OCI-M2 (cell line): Measurements from ENCODE around the gene VPS13D.
"Not testable (repeated sequence)": the region's sequence is repeated elsewhere in the genome, so short reads cannot be mapped to it uniquely, and the experiment has no call there.

Experiments
- DNase-seq: peaks from one replicate; lab custom pipeline; 2025; ENCODE audit not compliant: unreplicated experiment; lab: John Stamatoyannopoulos, UW

Gene VPS13D

DNA sequence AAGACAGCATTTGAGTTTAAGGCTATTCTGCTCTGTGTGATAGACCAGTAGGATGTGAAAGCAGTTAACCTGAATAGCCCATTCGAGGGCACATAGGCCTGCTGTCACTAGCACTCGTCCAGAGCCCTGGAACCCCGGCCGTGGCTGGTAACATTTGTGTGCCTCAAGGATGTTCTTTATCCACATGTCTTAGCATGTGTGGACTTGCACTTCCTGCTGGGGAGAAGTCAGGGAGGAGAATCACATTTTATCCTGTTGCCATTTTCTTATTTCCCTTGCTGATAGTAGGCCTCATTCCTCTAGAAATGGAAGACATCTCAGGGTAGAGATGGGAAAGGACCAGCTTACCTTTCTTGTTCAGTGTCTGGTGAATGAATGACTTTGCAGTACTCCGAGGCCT lies 54.7 kb downstream of the VPS13D start:
- DNase-seq, result no peak

DNA sequence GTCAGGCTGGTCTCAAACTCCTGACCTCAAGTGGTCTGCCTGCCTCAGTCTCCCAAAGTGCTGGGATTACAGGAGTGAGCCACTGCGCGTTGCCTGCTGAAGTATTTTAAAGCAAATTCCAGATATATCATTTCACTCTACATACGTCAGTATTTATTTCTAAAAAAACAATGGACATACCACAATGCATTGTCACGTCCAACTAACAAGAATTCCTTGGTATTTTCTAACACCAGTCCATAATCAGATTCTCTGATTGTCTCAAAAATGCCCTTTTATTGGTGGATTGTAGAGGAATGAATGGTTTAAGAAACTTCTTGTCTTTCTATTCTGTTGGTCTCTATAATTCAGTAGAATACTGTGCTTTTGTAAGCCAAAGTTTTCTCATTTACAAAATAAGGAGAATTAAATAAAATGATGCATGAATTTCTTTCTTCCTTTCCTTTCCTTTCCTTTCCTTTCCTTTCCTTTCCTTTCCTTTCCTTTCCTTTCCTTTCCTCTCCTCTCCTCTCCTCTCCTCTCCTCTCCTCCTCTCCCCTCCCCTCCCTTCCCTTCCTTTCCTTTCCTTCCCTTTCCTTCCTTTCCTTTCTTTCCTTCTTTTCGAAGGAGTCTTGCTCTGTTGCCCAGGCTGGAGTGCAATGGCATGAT lies 55.8 kb downstream of the VPS13D start:
- DNase-seq, result no peak

DNA sequence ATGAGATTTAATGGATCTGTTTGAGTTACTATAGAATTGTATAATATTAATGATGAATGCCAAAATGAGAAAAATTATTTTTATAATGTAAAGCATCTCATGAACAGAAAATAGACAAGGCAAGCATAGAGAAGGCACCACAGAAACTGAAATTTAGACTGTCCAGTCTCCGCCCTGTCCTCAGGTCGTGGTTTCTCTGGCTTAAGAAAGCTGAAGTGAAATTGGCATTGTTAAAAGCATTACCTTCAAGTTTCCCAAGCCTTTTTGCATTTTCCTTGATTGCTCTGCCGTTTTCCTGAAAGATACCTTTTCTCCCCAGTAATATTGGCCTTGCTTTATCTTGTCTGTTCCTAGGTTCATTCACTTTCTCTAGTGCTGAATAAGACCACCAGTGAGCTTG lies 58.0 kb downstream of the VPS13D start:
- DNase-seq, result no peak

DNA sequence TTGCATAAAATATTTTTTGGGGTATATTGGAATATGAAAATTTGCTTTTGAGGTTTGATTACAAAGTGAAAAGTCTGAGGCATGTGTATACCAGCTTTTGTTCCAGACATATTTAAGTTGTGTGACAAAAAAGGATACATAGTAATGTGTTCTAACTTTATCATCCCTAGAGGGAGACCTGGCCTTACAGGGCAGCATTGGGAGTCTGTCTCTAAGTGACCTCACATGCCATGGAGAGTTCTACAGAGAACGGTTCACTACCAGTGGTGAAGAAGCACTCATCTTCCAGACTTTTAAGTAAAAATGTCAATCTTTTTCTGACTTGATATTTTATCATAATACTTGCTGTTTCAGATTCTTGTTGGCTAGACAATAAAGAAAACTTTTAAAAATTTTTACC lies 61.0 kb downstream of the VPS13D start:
- no peak for DNase-seq

DNA sequence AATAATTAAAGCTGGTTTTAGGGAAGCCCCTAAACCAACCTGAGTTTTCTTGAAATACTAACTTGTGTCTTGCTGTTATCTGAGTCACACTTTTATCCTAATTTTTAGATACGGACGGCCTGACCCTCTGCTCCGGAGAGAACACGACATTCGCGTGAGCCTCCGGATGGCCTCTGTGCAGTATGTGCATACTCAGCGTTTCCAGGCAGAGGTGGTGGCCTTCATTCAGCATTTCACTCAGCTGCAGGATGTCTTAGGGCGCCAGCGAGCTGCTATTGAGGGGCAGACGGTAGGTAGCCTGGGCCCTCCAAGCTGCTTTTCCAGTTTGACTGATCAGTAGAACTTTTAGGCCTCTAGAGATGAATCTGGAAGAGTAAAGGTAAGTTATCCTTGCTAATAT lies 63.6 kb downstream of the VPS13D start:
- no peak for DNase-seq

DNA sequence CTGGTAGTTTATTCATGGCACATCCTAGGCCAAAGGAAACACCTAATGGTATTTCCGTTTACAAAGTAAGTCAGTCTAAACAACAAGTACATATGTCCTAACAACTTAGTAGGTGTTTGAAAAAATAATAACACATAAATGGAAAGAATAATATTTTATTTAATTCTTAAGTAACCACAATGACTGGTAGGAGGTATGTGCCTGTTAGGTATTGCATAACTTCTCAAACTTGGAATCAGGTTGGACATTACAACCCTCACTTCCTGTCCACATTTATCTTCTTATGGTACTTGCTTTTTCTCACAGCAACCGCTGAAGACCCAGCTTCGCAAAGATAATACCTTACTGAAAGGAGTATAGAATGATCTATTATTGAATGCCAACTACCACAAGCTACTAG lies 64.2 kb downstream of the VPS13D start:
- no peak for DNase-seq

DNA sequence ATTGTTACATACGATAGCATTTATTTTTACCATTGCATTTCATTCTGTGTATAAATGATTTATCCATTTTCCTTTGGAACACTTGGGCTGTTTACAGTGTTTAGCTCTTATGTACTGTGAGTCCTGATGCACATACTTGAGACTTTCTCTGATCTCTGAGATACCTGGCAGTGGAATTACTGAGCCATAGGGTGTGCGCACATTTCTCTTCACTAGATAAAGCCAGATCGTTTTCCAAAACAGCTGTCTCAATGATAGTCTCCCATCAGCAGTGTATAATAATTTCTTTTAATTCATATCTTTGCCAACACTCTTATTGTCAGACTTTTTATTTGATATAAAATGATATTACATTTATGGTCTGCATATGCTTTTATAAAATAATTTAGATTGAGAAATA lies 66.2 kb downstream of the VPS13D start:
- DNase-seq, result no peak

DNA sequence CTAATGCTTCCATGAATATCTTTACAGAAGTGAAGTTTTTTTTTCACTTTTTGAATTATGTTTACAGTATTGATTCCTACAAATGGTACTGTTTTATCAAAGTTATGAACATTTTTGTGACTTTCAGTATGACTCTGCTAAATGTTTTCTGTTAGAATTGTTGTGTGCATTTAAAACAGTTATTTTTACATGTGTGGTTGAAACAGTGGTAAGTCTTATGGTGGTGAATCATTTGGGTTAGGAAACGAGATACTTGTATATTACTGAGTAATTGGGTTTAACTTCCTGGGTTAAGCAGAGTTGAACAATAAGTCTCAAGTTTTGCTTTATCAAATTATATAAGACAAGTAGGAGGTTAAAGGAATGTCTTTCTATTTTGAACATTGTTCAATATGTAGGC lies 66.8 kb downstream of the VPS13D start:
- DNase-seq, result no peak

DNA sequence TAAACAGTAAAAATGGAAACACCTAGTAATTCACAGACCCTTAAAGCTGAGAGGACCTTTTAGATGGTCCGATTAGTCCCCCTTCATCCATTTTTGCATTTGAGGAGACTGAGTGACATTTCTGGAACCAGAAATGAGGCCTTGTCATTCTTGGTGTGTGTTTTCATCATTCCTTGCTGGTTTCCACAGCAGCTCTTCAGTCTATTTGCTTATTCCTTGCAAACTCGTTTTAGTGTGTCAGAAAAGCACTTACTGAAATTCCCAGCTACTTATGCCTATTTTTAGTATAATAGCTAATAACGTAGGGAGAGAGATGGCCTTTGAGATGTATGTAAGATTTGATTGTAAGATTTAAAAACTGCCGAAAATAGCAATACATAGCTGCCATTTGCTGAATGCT lies 70.9 kb downstream of the VPS13D start:
- no peak for DNase-seq

DNA sequence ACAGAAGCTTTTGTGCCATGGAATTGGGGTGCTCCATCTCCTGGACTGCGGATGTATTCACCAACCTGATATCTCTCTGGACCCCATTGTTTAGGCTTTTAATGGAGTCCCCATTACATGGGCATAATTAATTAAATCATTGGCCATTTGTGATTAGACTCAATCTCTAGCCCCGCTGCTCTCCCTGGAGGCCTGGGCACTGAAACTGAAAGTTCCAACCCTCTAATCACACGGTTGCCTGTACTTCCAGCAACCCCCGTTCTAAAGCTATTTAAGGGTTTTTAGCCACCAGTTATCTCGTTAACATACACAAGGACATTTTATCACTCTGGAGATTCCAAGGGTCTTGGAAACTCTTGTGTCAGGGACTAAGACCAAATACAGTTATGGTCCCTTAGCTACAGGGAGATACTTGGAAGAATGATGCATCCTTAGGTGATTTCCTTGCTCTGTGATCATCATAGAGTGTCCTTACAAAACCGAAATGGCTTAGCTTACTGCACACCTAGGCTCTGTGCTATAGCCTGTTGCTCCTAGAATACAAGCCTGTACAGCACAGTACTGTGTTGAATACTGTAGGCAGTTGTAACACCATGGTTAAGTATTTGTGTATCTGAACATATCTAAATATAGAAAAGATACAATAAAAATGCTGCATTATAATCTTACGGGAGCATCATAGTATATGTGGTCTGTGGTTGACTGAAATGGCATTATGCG lies 71.8 kb downstream of the VPS13D start:
- DNase-seq, result no peak

DNA sequence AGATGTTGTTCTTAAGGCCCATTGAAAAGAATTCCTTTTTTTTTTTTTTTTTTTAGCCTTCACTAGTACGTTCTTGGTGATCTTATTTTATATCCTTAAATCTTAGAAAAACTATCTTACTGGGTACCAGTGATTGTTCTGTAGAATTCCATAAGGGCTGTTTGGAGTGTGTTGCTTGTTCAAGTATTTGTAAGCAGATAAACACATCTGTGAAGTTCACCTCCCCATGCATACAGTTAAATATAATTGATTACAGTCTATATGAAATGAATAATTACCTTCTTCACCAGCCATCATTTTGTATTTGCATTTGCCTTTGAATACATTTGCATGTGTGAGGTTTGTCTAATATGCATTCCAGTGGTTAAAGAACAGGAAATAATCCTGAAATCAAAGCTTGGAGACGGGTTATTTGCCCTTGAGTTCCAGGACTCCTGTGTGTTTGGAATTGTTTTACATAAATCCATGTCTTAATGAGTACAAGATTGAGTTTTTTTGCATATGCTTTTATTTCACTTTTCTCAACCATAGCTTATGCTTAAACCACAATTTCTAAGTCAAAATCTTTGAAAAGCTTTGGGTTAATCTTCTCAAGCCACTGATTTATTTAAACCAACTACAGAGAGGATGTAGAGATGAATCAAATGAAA lies 73.1 kb downstream of the VPS13D start:
- DNase-seq, result no peak

DNA sequence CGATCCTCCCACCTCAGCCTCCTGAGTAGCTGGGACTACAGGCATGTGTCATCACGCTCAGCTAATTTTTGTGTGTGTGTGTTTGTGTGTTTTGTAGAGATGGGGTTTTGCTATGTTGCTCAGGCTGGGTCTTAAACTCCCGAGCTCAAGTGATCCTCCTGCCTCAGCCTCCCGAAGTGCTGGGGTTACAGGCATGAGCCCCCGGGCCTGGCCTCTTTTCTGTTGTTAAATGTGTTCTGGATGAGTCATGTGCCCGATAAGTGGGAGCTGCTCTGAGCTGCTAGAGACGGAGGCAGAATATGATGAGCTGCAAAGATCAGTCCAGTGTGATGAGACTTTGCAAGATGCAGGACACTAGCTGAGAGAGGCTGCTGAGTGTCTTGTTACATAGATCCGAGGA lies 75.5 kb downstream of the VPS13D start:
- no peak for DNase-seq

DNA sequence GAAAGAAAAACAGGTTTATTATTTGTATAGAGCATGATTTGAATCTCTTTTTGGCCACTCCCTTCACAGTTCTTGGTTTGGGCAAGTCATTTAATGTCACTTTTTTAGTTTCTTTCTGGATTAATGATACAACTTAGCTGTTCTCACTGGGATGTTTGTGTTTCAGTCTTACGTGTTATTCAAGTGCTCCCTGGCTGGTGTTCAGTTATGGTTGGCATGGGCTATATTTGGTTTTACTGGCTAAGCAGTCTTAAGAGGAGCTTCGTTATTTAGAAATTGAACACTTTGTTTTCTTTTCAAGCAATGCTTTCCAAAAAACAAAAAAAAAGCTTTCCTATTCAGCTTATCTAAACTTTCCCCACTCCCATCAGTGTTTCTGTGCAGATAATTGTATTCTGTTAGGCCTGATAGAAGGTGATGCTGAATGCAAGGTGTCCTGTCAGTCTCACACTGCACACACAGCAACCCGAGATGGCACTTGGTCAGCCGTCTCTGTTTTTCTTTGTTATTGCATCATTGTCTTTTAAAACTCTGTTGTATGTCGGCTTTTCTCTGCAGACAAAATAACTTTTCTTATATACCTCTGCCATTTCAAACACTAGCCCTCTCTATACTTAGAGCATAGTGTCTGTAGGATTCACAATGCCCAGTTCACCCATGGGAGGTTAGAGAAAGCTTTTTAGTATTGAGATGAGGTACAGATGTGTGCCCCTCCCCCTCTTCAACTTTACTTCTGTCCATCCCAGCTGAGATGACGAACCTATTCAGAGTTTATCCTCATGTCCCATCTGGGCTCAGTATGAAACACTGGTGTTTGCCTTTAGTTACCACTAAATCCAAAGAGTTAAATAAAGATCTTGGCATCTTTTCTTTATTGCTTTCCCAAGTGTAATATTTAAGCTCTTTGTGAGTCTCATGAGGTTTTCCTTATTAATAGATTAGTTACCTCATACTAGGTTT lies 80.2 kb downstream of the VPS13D start:
- no peak for DNase-seq

DNA sequence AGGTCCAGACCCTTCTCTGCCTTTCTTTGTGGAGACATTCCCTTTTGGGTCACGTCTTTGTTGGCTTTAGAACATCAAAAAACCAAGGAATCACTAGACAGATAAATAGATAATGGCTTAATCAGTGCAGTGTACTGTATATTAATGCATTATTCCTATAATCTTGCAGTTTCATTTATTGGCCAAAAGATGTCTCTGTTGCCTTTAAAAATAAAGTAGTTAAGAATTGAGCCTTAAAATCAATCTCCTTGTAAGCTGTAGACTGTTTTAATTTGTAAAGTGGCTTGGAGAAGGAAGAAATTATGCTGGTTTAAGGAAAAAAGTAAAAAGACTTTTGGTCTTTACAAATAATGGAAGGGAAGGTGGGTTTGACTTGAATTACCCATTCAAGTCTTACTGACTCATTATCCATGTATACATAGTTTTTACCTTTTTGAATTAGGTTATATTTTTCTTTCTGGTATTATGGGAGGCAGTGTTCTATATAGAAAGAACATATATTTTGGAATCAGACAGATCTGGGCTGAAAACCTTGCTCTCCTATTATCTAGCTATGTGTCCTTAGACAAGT lies 84.6 kb downstream of the VPS13D start:
- DNase-seq, result no peak

DNA sequence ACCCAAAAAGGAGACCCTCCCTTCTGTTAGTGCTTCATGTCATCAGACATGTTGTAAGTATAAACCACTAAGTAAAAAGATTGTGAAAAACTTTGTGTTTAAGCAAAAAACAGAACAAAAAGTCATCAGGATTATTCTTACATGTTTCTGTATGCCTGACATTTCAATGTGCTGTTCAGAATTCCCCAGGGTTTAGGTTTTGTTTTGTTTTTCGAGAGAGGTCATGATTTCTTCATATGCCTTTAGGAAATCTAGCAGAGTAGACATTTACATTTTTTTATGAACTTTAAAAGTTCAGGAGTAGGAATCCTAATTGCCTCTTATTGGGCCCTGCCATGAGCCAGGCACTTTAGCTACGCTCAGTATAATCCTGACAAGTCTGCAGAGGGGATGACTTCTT lies 85.3 kb downstream of the VPS13D start:
- no peak for DNase-seq

DNA sequence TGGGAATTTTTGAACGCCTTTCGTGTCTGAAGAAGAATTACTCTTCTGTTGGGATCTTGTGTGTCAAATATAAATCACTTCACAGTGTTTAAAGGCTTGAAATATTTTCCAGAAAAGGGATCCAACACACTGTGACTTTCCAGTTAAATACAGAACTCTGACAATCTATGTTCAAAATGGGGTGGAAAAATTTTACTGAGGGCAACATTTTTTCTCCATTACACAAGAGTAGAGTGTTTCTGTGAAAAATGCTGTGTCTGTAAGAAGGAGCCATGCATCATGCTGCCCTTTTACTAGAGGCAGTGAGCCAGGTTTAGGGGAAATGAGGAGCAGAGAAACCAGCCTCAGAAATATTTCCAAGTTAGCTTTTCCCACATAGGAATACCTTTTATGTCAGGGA lies 86.5 kb downstream of the VPS13D start:
- no peak for DNase-seq

DNA sequence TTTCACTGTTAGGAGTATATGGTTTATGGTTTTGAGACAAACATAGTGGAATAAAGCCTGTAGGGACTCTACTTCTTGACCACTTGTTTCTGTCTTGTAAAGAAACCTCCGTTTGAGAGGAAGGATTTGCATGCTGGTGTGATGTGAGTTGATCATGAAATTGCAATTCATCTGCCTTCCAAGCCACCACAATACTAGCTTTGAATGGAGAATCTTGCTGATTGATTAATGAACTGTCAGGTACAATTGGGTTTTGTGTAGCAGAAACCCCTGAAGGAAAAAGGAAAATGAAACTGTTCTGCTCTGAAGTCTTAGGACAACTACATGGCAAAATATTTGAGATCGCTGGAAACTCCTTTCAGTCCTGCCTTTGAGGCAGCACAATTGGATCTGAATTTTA lies 90.7 kb downstream of the VPS13D start:
- DNase-seq, result no peak

DNA sequence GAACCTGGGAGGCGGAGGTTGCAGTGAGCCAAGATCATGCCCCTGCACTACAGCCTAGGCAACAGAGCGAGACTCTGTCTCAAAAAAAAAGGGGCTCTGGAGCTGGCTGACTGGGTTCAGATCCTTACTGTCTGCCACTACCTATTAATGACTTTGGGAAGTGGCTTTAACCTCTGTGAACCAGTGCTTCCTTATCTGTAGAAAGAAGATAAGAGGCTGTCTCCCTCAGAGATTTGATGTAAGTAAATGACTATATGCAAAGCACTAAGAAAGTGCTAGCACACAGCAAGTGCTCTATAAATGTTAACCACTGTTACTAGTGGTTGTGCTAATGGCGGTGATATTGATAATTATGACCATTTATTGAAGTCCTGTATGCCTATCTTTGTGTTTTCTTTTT lies 94.6 kb downstream of the VPS13D start:
- no peak for DNase-seq

DNA sequence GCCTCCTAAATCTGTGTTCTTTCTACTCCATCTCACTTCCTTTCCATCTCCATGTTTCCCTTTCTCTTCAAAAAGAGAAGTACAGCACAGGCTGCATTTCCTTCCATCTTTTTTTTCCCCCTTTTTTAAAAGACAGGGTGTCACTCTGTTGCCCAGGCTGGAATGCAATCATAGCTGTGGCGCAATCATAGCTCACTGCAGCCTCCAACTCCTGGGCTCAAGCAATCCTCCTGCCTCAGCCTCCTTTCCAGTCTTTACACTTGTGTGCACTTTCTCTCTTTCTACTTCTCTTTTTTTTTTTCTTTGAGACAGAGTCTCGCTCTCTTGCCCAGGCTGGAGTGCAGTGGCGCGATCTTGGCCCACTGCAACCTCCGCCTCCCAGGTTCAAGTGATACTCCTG lies 95.1 kb downstream of the VPS13D start:
- not testable (repeated sequence) for DNase-seq

DNA sequence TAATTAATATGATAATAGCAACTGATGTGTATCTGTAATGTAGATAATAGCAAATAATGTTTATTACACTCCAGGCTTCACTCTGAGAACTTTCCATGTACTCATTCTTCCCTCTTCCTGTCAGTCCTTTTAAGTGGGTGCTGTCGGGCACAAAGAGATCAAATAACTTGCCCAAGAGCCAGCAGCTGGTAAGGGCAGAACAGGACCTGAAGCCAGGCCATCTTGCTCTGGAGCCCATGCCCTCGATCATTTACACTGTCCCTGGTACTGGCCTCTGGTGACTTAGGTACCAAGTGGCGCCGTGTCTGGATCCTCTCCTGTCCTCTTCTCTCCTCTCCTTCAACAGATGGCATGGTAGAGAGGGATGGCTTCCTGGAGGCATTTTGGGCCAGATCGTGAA lies 97.2 kb downstream of the VPS13D start:
- DNase-seq, result no peak

DNA sequence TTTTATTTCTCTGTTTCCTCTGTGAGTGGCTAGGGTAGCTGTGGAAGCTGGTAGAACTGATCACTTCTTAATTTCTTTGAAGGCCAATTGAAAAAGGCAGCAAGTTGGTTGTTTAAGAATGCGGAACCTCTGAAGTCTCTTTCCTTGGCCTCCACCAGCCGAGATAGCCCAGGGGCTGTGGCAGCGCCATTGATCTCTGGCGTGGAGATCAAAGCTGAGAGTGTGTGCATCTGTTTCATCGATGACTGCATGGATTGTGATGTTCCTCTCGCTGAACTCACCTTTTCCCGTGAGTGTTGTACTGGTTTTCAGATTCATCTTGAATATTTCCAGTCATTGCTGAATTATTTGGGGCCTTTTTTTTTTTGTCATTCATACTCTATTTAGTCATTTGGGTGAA lies 97.7 kb downstream of the VPS13D start:
- DNase-seq, result no peak
